Measurements from ENCODE around the gene TMEM107.

TMEM107 gene

DNA sequence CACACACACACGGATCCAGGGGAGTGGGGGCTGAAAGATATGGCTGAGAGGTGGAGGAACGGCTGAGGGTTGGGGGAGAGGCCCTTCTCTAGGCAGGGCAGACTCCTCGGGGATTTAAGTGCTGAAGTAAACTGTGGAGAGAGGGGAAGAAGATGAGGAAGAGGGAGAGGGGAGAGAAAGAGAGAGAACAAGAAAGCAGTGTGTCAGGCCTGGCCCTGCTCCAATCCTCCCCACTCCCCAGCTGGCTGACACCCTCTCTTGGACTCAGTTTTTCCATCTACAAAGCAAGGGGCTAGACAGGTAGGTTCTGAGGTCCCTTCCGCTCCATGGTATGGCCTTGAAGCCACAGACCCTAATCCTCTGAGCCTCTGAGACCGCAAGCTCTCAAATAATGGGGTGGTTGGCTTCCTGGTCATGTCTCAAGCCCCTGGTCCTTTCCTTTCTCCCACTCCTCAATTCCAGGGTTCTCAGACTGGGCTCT is 15.4 kb downstream of the TMEM107 start:
- CTCF ChIA-PET: interaction anchor here (0.5 to 7.3 kb wide), 7 partner anchors 12 to 188 kb away, joined by 3 to 91 read pairs (median 4); no protein-coding TSS in a partner anchor
- Histone ChIP-seq H3K36me3 (ENCODE audit: control insufficient read depth in 2 of 2, insufficient read depth in 1 of 2, low read length in 2 of 2) (peaks cover 15 to 34% of the 10 kb centered on the region in 2 experiments; a peak in 2 of 3 replicates), H3K4me3 (ENCODE audit: low read depth, low read length) (no peak overlapping the region), H3K4me1 (ENCODE audit: control insufficient read depth, insufficient read depth, low read length) (peaks cover 26% of the 10 kb centered on the region), H3K27ac (ENCODE audit: extremely low read depth, low read depth, low read length) (peak overlapping the region; percentile 39; the same call in 1 of the 2 replicates), H3K9me3 (ENCODE audit: control insufficient read depth, insufficient read depth, low read depth, low read length) (no peaks in the 10 kb centered on the region)
- POLR2A ChIA-PET: interaction anchor here (0.6 to 2.2 kb wide), 4 partner anchors 12 to 87 kb away, joined by 3 to 7 read pairs (median 3); partner anchors contain the start of gene CTC1
- TF ChIP-seq ZBTB8A (tag by site-specific recombination; IDR thresholded peaks at IDR 0.05) (no peak), YY1 (tag by site-specific recombination; IDR thresholded peaks at IDR 0.05) (no peak), SCRT2 (tag by site-specific recombination; IDR thresholded peaks at IDR 0.05) (no peak), ZNF747 (tag by site-specific recombination; IDR thresholded peaks at IDR 0.05) (no peak), ZNF501 (tag by site-specific recombination; IDR thresholded peaks at IDR 0.05) (no peak), ZNF169 (tag by site-specific recombination; IDR thresholded peaks at IDR 0.05) (no peak), ZNF354C (tag by site-specific recombination; IDR thresholded peaks at IDR 0.05; ENCODE audit: borderline replicate concordance, low read depth) (no peak), PRDM1 (tag by site-specific recombination; IDR thresholded peaks at IDR 0.05) (0 out of 2 replicates have a peak, but pooled peaks have one; percentile 26), GFI1B (tag by site-specific recombination; IDR thresholded peaks at IDR 0.05) (no peak), ZNF366 (tag by site-specific recombination; conservative IDR thresholded peaks at IDR 0.05) (0 out of 2 replicates have a peak, but pooled peaks have one; percentile 15), ZNF596 (tag by site-specific recombination; IDR thresholded peaks at IDR 0.05) (peak; percentile 42; the same call in 1 of the 2 replicates), KLF7 (tag by site-specific recombination; IDR thresholded peaks at IDR 0.05; ENCODE audit: borderline replicate concordance) (no peak)
- TF ChIP-seq, protein P1, sequence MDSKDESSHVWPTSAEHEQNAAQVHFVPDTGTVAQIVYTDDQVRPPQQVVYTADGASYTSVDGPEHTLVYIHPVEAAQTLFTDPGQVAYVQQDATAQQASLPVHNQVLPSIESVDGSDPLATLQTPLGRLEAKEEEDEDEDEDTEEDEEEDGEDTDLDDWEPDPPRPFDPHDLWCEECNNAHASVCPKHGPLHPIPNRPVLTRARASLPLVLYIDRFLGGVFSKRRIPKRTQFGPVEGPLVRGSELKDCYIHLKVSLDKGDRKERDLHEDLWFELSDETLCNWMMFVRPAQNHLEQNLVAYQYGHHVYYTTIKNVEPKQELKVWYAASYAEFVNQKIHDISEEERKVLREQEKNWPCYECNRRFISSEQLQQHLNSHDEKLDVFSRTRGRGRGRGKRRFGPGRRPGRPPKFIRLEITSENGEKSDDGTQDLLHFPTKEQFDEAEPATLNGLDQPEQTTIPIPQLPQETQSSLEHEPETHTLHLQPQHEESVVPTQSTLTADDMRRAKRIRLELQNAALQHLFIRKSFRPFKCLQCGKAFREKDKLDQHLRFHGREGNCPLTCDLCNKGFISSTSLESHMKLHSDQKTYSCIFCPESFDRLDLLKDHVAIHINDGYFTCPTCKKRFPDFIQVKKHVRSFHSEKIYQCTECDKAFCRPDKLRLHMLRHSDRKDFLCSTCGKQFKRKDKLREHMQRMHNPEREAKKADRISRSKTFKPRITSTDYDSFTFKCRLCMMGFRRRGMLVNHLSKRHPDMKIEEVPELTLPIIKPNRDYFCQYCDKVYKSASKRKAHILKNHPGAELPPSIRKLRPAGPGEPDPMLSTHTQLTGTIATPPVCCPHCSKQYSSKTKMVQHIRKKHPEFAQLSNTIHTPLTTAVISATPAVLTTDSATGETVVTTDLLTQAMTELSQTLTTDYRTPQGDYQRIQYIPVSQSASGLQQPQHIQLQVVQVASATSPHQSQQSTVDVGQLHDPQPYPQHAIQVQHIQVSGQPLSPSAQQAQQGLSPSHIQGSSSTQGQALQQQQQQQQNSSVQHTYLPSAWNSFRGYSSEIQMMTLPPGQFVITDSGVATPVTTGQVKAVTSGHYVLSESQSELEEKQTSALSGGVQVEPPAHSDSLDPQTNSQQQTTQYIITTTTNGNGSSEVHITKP (tag by site-specific recombination; IDR thresholded peaks at IDR 0.05): 0 out of 2 replicates have a peak, but pooled peaks have one; percentile 21
- TF ChIP-seq, protein P2, sequence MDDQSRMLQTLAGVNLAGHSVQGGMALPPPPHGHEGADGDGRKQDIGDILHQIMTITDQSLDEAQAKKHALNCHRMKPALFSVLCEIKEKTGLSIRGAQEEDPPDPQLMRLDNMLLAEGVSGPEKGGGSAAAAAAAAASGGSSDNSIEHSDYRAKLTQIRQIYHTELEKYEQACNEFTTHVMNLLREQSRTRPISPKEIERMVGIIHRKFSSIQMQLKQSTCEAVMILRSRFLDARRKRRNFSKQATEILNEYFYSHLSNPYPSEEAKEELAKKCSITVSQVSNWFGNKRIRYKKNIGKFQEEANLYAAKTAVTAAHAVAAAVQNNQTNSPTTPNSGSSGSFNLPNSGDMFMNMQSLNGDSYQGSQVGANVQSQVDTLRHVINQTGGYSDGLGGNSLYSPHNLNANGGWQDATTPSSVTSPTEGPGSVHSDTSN (CRISPR knock-in tag; IDR thresholded peaks at IDR 0.05): no peak
- TF ChIP-seq, protein P3, sequence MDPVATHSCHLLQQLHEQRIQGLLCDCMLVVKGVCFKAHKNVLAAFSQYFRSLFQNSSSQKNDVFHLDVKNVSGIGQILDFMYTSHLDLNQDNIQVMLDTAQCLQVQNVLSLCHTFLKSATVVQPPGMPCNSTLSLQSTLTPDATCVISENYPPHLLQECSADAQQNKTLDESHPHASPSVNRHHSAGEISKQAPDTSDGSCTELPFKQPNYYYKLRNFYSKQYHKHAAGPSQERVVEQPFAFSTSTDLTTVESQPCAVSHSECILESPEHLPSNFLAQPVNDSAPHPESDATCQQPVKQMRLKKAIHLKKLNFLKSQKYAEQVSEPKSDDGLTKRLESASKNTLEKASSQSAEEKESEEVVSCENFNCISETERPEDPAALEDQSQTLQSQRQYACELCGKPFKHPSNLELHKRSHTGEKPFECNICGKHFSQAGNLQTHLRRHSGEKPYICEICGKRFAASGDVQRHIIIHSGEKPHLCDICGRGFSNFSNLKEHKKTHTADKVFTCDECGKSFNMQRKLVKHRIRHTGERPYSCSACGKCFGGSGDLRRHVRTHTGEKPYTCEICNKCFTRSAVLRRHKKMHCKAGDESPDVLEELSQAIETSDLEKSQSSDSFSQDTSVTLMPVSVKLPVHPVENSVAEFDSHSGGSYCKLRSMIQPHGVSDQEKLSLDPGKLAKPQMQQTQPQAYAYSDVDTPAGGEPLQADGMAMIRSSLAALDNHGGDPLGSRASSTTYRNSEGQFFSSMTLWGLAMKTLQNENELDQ (tag by site-specific recombination; IDR thresholded peaks at IDR 0.05; ENCODE audit: low read depth): no peak
- TF ChIP-seq, protein P4, sequence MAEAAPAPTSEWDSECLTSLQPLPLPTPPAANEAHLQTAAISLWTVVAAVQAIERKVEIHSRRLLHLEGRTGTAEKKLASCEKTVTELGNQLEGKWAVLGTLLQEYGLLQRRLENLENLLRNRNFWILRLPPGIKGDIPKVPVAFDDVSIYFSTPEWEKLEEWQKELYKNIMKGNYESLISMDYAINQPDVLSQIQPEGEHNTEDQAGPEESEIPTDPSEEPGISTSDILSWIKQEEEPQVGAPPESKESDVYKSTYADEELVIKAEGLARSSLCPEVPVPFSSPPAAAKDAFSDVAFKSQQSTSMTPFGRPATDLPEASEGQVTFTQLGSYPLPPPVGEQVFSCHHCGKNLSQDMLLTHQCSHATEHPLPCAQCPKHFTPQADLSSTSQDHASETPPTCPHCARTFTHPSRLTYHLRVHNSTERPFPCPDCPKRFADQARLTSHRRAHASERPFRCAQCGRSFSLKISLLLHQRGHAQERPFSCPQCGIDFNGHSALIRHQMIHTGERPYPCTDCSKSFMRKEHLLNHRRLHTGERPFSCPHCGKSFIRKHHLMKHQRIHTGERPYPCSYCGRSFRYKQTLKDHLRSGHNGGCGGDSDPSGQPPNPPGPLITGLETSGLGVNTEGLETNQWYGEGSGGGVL (tag by site-specific recombination; IDR thresholded peaks at IDR 0.05): peak; percentile 77
- TF ChIP-seq, protein P5, sequence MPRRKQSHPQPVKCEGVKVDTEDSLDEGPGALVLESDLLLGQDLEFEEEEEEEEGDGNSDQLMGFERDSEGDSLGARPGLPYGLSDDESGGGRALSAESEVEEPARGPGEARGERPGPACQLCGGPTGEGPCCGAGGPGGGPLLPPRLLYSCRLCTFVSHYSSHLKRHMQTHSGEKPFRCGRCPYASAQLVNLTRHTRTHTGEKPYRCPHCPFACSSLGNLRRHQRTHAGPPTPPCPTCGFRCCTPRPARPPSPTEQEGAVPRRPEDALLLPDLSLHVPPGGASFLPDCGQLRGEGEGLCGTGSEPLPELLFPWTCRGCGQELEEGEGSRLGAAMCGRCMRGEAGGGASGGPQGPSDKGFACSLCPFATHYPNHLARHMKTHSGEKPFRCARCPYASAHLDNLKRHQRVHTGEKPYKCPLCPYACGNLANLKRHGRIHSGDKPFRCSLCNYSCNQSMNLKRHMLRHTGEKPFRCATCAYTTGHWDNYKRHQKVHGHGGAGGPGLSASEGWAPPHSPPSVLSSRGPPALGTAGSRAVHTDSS (tag by site-specific recombination; IDR thresholded peaks at IDR 0.05): peak; percentile 69
- TF ChIP-seq, protein P6, sequence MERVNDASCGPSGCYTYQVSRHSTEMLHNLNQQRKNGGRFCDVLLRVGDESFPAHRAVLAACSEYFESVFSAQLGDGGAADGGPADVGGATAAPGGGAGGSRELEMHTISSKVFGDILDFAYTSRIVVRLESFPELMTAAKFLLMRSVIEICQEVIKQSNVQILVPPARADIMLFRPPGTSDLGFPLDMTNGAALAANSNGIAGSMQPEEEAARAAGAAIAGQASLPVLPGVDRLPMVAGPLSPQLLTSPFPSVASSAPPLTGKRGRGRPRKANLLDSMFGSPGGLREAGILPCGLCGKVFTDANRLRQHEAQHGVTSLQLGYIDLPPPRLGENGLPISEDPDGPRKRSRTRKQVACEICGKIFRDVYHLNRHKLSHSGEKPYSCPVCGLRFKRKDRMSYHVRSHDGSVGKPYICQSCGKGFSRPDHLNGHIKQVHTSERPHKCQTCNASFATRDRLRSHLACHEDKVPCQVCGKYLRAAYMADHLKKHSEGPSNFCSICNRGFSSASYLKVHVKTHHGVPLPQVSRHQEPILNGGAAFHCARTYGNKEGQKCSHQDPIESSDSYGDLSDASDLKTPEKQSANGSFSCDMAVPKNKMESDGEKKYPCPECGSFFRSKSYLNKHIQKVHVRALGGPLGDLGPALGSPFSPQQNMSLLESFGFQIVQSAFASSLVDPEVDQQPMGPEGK (tag by site-specific recombination; IDR thresholded peaks at IDR 0.05): peak; percentile 44
- TF ChIP-seq, protein P7, sequence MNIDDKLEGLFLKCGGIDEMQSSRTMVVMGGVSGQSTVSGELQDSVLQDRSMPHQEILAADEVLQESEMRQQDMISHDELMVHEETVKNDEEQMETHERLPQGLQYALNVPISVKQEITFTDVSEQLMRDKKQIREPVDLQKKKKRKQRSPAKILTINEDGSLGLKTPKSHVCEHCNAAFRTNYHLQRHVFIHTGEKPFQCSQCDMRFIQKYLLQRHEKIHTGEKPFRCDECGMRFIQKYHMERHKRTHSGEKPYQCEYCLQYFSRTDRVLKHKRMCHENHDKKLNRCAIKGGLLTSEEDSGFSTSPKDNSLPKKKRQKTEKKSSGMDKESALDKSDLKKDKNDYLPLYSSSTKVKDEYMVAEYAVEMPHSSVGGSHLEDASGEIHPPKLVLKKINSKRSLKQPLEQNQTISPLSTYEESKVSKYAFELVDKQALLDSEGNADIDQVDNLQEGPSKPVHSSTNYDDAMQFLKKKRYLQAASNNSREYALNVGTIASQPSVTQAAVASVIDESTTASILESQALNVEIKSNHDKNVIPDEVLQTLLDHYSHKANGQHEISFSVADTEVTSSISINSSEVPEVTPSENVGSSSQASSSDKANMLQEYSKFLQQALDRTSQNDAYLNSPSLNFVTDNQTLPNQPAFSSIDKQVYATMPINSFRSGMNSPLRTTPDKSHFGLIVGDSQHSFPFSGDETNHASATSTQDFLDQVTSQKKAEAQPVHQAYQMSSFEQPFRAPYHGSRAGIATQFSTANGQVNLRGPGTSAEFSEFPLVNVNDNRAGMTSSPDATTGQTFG (tag by site-specific recombination; IDR thresholded peaks at IDR 0.05; ENCODE audit: borderline replicate concordance): no peak
- TF ChIP-seq, protein P8, sequence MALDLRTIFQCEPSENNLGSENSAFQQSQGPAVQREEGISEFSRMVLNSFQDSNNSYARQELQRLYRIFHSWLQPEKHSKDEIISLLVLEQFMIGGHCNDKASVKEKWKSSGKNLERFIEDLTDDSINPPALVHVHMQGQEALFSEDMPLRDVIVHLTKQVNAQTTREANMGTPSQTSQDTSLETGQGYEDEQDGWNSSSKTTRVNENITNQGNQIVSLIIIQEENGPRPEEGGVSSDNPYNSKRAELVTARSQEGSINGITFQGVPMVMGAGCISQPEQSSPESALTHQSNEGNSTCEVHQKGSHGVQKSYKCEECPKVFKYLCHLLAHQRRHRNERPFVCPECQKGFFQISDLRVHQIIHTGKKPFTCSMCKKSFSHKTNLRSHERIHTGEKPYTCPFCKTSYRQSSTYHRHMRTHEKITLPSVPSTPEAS (tag by site-specific recombination; IDR thresholded peaks at IDR 0.05): peak; percentile 66; the same call in 1 of the 2 replicates
